ENCODE results near the gene LRP1.
A peak's percentile ranks its signal among the peaks of the same experiment; 100 is the strongest.

The LRP1 gene

DNA sequence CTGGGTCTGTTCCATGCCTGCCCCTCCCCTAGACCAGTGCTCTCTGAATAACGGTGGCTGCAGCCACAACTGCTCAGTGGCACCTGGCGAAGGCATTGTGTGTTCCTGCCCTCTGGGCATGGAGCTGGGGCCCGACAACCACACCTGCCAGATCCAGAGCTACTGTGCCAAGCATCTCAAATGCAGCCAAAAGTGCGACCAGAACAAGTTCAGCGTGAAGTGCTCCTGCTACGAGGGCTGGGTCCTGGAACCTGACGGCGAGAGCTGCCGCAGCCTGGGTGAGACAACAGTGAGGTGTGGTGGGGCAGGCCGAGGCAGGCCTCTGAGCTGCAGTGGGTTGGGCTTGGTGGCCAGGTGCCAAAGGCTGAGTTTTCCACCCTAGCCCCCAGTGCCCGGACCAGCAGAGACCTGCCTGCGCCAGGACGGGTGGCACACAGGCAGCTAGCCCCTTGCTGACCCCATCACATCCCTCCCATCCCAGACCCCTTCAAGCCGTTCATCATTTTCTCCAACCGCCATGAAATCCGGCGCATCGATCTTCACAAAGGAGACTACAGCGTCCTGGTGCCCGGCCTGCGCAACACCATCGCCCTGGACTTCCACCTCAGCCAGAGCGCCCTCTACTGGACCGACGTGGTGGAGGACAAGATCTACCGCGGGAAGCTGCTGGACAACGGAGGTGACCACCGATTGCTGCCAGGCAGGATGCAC, 47.3 kb downstream of the LRP1 start:
- peak; percentile 65 for DNase-seq (ENCODE audit: low spot score)

DNA sequence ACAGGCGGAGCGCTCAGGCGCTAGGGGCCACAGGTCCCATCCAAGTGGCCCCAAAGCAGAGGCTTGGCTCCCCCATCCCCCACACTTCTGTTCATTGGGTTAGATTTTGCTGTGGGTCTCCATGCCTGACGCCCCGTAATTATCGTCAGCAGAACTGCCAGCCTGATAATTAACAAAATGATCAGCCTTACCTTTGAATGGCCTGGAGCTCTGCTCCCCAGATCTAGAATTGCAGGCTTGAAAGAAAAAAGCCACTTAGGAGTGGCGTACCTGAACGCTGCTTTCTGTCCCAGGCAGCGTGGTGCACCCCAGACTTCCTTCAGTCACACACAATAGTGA, 47.8 kb downstream of the LRP1 start:
- no peak for DNase-seq (ENCODE audit: low spot score)

DNA sequence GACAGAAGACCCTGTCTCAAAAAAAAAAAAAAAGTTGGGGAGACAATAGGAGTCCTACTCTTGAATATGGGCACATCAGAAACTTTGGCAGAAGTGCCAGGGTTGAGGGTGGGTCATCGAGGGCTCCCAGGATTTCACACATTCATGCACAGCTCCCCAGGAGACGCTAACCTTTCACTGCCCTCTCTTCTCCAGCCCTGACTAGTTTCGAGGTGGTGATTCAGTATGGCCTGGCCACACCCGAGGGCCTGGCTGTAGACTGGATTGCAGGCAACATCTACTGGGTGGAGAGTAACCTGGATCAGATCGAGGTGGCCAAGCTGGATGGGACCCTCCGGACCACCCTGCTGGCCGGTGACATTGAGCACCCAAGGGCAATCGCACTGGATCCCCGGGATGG, 48.6 kb downstream of the LRP1 start:
- DNase-seq (ENCODE audit: low spot score), result no peak

DNA sequence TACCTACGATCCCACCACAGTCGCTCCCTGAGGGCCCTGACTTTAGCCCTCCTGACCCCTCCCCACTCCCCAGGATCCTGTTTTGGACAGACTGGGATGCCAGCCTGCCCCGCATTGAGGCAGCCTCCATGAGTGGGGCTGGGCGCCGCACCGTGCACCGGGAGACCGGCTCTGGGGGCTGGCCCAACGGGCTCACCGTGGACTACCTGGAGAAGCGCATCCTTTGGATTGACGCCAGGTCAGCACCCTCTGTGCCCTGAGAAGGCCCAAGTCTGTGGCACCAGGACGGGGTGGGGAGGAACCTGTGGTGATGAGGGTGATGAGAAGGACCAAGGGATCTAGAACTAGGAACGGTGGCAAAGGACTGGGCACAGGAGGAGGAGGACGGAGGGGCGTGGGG, 49.1 kb downstream of the LRP1 start:
- no peak for DNase-seq (ENCODE audit: low spot score)

DNA sequence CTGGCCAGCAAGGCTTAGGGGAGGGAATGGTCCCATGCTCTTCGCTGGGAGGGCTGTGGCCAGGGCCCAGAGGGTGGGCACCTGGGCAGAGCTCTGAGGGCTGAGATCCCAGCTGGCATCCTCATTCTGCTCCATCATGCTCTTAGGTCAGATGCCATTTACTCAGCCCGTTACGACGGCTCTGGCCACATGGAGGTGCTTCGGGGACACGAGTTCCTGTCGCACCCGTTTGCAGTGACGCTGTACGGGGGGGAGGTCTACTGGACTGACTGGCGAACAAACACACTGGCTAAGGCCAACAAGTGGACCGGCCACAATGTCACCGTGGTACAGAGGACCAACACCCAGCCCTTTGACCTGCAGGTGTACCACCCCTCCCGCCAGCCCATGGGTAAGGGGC, 49.9 kb downstream of the LRP1 start:
- DNase-seq (ENCODE audit: low spot score), result no peak

DNA sequence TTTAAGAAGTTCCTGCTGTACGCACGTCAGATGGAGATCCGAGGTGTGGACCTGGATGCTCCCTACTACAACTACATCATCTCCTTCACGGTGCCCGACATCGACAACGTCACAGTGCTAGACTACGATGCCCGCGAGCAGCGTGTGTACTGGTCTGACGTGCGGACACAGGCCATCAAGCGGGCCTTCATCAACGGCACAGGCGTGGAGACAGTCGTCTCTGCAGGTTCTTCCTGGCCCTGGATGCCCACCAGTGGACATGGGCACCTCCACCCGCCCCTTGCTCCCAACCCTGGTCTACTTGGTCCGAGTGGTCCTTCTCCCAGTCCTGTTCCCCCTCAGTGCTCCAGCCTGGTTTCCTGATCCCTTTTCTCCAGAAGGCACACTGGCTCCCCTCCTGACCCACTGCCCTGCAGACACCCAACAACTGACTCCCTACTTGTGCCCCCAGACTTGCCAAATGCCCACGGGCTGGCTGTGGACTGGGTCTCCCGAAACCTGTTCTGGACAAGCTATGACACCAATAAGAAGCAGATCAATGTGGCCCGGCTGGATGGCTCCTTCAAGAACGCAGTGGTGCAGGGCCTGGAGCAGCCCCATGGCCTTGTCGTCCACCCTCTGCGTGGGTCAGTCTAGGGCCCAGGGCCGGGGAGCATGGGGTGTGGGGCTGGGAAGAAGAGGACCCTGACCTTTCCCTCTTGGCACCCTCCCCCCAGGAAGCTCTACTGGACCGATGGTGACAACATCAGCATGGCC, 51.2 kb downstream of the LRP1 start:
- DNase-seq (ENCODE audit: low spot score), result no peak

DNA sequence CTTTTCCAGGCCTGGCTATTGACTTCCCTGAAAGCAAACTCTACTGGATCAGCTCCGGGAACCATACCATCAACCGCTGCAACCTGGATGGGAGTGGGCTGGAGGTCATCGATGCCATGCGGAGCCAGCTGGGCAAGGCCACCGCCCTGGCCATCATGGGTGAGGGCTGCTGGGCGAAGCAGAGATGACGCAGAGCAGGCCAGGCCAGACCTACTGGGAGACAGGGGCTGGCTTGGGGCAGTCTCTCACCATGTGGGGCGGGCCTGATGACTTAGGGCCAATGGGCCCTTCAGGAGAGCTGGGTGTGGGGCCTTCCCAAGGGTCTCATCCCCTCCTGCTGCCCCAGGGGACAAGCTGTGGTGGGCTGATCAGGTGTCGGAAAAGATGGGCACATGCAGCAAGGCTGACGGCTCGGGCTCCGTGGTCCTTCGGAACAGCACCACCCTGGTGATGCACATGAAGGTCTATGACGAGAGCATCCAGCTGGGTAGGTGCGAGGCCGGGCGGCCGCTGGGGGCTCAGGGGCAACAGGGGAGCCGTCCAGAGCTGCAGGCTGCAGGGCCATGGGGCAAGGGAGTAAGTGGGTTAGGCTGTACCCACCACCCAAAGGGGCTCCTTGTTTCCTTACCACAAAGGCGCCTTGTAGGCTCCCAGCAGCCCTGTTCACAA, 52.2 kb downstream of the LRP1 start:
- DNase-seq (ENCODE audit: low spot score), result no peak

- DNase-seq (ENCODE audit: low spot score), result no peak
These were observed 52.8 kb downstream of the LRP1 start for GRCh38 chr12:57181072-57181471.

DNA sequence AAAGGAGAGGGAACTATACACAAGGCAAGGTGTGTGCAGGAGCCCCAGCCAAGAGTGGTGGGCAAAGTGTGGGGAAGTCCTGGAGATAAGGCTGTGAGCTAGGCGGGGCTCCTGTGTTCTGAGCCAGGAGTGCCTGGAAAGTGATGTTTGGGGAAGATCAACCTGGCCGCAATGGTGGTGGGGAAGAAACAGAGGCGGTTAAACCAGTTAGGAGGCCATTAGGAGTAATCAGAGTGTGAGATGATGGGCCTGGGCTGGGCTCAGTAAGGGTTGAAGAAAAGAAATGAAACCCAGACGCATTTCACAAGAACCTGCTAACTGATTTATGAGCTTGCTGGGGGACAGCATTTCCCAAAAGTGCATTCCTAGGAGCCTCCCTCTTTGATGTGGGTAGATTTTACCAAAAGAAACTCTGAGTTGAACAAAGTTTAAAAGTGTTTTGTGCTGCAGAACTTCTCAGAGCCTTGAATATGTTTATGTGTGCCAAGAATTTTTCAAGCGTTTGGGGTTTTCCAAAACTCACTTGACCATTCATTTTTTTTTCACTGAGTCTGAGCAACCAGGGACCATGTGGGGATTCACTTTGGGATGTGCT, 53.4 kb downstream of the LRP1 start:
- DNase-seq (ENCODE audit: low spot score), result no peak

- peak; percentile 81 for DNase-seq (ENCODE audit: low spot score)
These were observed 54.8 kb downstream of the LRP1 start for GRCh38 chr12:57182918-57183575.

DNA sequence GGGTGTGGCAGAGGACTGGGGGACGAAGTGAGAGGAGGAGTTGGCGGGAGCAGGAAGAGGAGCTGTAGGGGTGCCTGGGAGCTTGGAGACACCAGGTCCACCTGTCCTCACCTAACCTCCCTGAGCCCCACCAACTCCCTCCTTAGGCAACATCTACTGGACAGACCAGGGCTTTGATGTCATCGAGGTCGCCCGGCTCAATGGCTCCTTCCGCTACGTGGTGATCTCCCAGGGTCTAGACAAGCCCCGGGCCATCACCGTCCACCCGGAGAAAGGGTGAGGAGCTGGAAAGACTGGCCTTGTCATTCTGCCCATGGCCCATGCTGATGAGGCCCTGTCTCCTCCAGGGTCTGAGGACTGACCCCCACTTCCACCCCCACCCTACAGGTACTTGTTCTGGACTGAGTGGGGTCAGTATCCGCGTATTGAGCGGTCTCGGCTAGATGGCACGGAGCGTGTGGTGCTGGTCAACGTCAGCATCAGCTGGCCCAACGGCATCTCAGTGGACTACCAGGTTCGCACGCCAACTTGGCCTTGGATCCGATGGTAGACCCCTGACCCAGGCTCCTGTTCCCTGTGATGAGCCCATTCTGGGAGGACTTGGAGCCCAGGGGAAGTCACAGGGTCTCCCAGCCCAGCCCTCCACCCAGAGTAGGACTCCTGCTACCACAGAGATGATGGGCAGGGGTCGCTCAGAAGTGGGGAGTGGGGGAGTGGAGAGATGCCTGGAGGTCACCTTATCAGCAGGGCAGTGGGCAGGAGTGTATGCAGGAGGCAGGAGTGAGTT, 55.8 kb downstream of the LRP1 start:
- no peak for DNase-seq (ENCODE audit: low spot score)

GRCh38 chr12:57185403-57185802, 57.1 kb downstream of the LRP1 start:
- no peak for DNase-seq (ENCODE audit: low spot score)

DNA sequence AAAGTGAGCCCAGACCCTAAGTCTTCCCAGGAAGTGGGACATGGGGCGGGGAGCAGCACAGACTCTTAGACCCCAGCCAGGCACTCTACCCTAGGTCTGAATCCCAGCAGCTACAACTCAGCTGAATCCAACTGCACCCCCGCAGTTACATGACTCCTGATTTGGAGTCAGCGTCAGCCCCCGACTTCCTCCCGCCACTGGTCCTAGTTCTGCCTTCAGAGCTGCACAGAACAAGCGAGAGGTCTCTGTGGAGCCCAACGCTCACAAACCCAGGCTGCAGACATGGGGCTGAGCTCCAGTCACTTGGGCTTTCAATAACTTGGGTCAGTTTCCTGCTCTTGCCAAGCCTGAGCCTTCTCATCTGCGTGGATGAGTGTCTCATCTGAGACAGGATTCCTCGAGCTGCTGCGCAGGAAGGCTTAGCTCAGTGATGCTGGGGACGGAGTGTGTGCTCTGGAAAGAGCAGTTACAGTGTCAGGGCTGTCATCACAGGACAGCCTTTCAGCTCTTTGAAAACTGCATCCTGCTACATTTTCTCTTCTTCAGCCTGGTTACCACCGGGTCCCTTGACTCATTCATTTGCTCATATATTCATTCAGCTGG, 57.7 kb downstream of the LRP1 start:
- DNase-seq (ENCODE audit: low spot score), result no peak

GRCh38 chr12:57187222-57188089, 59.2 kb downstream of the LRP1 start:
- DNase-seq (ENCODE audit: low spot score), result no peak

DNA sequence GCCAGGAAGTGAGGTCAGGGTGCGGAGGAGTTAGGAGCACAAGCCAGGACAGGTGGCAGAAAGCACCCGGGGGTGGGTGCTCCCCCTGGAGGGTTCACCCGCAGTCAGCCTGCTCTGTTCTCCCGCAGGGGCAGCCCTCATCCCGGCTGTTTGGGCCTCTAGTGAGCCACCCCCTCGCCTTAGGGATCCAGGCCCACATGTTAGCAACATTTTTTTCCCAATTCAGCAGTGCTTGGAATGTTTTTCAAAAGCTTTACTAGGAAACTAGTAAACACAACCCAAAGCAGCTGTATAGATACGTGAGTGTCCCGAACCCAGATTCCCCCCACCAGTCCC, 59.8 kb downstream of the LRP1 start:
- no peak for DNase-seq (ENCODE audit: low spot score)

DNA sequence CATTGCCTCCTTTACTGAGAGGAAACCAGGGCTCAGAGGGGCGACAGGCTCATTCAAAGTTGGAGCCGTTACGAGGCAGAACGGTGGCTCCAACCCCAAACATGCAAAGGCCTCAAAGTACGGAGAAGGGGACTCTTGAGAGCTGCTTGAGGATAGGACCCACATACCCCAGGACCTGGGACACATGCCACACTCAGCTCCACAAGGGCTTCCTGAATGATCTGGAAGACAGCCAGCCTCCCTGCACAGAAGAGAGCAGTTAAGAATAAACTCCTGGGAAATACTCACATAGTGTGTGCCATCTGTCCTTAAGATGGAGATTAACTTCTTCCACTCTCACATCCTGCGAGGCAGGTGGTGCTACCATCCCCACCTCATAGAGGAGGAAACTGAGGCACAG, 61.8 kb downstream of the LRP1 start:
- no peak for DNase-seq (ENCODE audit: low spot score)

GRCh38 chr12:57190821-57191220, 62.5 kb downstream of the LRP1 start:
- no peak for DNase-seq (ENCODE audit: low spot score)

GRCh38 chr12:57191410-57191809, 63.1 kb downstream of the LRP1 start:
- DNase-seq (ENCODE audit: low spot score), result no peak

DNA sequence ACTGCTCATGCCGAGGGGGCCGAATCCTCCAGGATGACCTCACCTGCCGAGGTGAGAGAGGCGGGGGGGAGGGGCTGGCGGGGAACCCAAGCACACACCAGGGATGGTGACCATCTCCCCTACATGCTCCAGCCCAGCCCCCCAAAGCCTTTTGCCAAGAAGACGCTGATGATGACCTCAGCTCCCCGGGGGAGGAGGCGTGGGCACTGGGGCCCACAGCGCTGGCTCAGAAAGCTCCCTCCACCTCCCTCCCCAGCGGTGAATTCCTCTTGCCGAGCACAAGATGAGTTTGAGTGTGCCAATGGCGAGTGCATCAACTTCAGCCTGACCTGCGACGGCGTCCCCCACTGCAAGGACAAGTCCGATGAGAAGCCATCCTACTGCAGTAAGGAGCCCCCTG, 64.6 kb downstream of the LRP1 start:
- DNase-seq (ENCODE audit: low spot score), result no peak

DNA sequence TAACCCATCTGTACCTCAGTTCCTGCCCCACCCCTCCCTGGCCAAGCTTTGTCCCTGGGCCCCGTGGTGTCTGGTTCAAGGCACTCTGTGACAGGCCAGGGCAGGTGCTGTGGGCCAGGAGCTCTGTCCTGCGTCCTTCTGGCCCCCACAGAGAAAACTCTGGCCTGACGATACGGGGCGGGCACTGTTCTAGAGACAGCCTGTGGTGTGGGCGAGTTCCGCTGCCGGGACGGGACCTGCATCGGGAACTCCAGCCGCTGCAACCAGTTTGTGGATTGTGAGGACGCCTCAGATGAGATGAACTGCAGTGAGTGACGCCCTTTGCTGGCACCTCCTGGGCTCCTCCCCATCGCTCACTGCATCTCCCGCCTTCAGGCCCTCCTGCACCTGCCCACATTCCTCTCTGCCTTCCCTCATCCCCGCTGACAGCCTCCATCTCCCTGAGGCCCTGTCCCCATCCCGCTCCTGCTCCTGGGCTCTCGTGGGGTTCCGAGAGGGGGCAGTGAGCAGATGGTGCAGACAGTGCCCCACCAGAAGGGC, 65.5 kb downstream of the LRP1 start:
- no peak for DNase-seq (ENCODE audit: low spot score)

All from COLO829 (cell line).